GM10847 (cell line): ENCODE measurements around the gene GALNT17.

ENCODE experiments used
- POLR2A ChIP-seq: IDR thresholded peaks from 2 replicates; pipeline ENCODE4 v1.6.1; 2011; ENCODE audit not compliant: insufficient read length; ENCODE audit errors: extremely low read depth

The GALNT17 gene

DNA sequence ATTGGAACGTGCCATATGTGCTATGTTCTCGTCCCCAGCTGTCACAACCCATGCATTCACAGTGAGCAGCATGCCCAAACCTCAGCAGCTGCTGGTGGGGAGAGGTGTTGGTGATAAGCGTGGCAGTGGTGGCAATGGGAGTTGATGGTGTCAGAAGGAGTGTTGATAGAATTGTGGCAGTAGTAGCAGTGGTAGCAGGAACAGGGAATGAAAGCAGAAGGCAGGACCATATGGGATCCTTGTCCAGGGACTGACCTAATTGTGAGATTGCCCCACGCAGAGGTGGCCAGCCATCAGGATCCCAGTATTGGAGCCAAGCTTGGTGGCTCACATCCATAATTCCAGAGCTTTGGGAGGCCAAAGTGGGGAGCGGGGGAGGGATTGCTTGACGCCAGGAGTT lies 276.3 kb downstream of the GALNT17 start:
- no peak for TF ChIP-seq POLR2A

- TF ChIP-seq POLR2A: no peak
Observed at GRCh38 chr7:71409550-71410157, 277.7 kb downstream of the GALNT17 start.

DNA sequence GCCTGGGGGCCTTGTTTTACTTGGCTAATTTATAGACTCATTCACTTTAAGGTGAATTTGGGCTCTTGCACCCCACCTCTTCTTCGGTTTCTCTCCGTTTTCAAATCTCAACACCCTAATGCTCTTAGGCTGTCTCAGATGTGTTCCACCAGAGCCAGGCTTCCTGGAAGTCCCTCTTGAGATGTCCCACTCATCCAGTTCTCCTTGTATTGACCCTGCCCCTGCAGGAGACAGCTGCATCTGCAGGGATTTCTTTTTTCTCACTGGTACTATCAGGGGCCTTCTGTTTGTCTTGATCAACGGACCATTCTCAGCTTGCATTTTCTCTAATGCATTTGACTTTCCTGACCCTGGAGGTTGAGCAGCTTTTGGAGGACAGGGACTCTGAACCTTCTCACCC lies 279.5 kb downstream of the GALNT17 start:
- TF ChIP-seq POLR2A: no peak

DNA sequence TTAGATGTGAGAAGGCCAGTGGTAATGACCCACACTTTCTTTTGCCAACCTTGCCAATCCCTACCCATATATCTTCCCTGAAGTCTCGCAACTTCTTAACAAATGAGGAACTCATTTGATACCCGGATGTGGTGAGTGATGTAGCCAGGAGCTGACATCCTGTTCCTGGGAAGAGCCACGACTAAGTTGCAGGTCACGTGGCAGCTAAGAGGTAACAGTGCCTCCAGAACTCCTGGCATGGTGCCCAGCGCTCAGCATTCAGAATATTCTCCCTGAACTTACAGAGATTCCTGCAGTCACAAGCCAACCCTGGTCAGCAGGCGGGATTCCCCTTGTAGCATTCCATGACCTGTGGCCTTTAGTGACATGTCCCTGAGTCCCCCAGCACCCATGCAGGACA lies 282.5 kb downstream of the GALNT17 start:
- TF ChIP-seq POLR2A: no peak

- TF ChIP-seq POLR2A: no peak
Observed at GRCh38 chr7:71419546-71420337, 287.8 kb downstream of the GALNT17 start.

GRCh38 chr7:71422104-71422503 lies 290.2 kb downstream of the GALNT17 start:
- TF ChIP-seq POLR2A: no peak

DNA sequence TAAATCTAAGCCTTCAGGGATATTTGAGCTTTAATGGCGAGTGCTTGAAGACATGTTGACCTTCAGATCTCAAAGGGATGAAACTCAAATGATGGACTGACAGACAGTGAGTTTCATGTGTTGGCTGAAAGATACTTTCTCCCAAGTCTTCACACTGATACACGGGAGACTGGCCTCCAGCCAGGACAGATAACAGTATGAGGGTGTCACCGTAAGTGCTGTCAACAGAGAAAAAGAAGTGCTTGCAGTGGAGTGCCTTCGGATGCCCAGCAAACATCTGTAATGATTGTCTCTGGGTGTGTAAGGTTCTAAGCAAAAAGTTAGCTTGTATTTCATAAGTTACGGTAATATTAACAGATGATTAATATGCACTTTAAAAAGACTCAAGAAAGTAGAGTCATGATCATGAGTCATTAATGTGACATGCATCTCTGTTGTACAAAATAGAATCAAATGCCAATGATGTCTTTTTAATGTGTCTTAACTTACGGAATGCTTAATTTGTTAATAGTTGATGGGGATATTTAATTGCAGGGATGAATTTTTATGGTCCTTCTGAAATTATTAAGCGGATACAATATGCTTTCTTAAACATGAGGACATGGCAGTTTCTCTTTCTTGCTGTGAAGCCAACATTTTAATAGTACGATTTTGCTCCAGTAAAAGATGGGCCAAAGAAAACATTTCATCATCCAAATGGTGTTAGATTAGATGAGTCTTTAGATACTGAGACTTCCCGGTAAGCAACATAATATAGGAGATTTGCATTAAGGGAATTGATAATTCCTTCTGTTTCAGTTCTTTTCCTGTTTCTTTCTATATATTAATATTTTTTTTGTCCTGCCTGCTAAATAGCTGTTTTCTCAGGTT lies 292.5 kb downstream of the GALNT17 start:
- no peak for TF ChIP-seq POLR2A

DNA sequence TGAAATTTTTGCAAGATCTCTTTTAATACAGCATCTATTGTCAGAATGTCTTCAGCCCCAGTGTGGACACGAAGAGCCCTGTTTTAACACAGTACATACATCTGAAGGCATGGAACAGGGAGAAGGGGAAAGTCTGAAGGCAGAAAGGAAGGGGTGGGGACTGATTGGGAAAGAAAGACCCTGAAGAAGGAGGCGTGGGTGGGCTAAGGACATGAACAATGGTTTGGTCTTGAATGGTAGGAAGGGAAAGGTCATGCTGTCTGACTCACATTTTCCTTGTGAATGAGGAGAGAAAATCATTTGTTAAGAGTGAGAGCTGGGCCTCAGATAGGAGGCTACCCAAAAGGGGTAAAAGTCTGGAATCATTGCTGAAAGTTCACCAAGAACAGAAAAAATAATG lies 297.1 kb downstream of the GALNT17 start:
- TF ChIP-seq POLR2A: no peak

GRCh38 chr7:71430246-71430645 lies 298.3 kb downstream of the GALNT17 start:
- TF ChIP-seq POLR2A: no peak

GRCh38 chr7:71439321-71439720 lies 307.4 kb downstream of the GALNT17 start:
- no peak for TF ChIP-seq POLR2A

- TF ChIP-seq POLR2A: no peak
Observed at GRCh38 chr7:71442492-71443190, 310.7 kb downstream of the GALNT17 start.

DNA sequence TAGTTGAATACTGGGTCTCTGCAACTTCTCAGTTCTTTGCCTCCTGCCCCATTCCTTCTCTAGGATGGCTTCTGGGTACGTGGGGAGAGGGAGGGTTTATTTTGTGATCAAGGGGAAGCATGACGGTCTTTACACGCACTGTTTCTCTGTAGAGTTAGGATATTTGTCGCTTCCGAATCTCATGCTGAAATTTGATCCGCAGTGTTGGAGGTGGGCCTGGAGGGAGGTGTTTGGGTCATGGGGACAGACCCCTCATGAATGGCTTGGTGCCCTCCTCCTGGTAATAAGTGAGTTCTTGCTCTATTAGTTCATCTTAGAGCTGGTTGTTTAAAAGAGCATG lies 311.2 kb downstream of the GALNT17 start:
- TF ChIP-seq POLR2A: no peak

- TF ChIP-seq POLR2A: no peak
Observed at GRCh38 chr7:71444130-71444529, 312.2 kb downstream of the GALNT17 start.

DNA sequence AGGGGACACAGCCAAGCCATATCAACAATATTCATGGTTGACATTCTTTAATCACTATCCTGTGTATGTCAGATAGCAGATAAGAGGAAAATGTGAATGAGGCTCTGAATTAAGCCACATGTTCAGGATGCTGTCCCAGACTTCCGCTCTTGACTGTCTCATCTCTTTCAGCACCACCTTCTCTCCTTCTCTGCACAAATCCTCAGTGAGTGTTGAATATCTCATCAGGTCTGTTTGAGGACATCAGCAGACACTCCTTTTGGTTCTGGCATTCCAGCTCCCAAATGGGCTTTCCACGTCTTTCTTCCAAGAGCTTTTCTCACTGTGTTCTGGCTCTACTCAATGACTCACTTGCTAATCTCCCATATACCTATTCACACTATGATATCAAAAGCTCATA lies 321.7 kb downstream of the GALNT17 start:
- TF ChIP-seq POLR2A: no peak

- no peak for TF ChIP-seq POLR2A
Observed at GRCh38 chr7:71454981-71455380, 323.0 kb downstream of the GALNT17 start.
